ENCODE results near the gene MT1X. TPM values are rescaled to one million over a fixed set of nuclear protein-coding genes. Genes with fewer than 3 reads are reported as not detected.

MT1X gene
- polyA plus RNA-seq, 1 experiment, result 19.5 TPM

DNA sequence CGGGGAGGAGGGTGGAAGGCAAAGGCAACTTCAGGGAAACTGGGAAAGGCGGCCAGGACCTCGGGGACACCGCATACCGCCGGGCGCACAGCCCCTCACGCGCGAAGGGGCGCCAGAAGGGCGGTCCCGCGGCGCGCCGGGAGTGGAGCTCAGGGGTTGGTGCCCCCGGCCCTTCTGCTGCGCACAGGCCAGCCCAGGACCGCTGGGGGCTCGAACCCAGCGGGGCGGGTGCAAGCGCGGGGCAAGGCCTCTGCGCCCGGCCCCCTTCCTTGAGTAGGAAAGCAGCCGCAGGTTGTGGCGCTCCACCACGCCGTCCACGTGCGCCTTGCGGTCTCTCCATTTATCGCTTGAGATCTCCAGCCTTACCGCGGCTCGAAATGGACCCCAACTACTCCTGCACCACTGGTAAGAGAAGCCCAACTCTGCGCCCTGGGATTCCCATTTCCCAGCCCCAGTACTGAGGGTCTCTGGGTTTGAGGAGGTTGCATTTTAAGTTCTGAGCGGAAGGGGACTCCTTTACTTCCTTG lies 46.8 kb upstream of the MT1X start:
- POLR2A ChIA-PET, result interaction anchor here (3.3 kb wide), 1 partner anchor 10 kb away, joined by 12 read pairs; the partner anchor contains the start of gene MT1E
- CTCF ChIA-PET, result no interaction called here
- DNase-seq (ENCODE audit: low read depth, low spot score), result no peak
- H3K9me3 ChIP-seq (ENCODE audit: control insufficient read depth, insufficient read depth, low read length), result no peaks in the 10 kb centered on the region; the same call in 1 of the 2 replicates
- TF ChIP-seq CTCF (IDR thresholded peaks at IDR 0.05; ENCODE audit: low read depth, low read length), result no peak
- H3K4me3 ChIP-seq (ENCODE audit: low read depth, low read length), result peak overlapping the region; percentile 38; the same call in 1 of the 2 replicates
- H3K27ac ChIP-seq (ENCODE audit: low read depth, low read length), result no peak overlapping the region
- H3K27me3 ChIP-seq (ENCODE audit: control insufficient read depth, insufficient read depth, low read length), result peaks cover 80% of the 10 kb centered on the region

- ChIA-PET POLR2A (interaction anchor here (3.3 kb wide), 1 partner anchor 11 kb away, joined by 12 read pairs; the partner anchor contains the start of gene MT1E), CTCF (interaction anchor here (0.5 kb wide), 1 partner anchor 478 kb away, joined by 3 read pairs; no protein-coding TSS in a partner anchor)
- no peaks in the 10 kb centered on the region; the same call in 1 of the 2 replicates for H3K9me3 ChIP-seq (ENCODE audit: control insufficient read depth, insufficient read depth, low read length)
- H3K4me3 ChIP-seq (ENCODE audit: low read depth, low read length), result no peak overlapping the region
- H3K27ac ChIP-seq (ENCODE audit: low read depth, low read length), result no peak overlapping the region
- no peak for DNase-seq (ENCODE audit: low read depth, low spot score)
- TF ChIP-seq CTCF (IDR thresholded peaks at IDR 0.05; ENCODE audit: low read depth, low read length), result no peak
- peaks cover 87% of the 10 kb centered on the region for H3K27me3 ChIP-seq (ENCODE audit: control insufficient read depth, insufficient read depth, low read length)
Measured at GRCh38 chr16:56636616-56637413, 45.5 kb upstream of the MT1X start.

DNA sequence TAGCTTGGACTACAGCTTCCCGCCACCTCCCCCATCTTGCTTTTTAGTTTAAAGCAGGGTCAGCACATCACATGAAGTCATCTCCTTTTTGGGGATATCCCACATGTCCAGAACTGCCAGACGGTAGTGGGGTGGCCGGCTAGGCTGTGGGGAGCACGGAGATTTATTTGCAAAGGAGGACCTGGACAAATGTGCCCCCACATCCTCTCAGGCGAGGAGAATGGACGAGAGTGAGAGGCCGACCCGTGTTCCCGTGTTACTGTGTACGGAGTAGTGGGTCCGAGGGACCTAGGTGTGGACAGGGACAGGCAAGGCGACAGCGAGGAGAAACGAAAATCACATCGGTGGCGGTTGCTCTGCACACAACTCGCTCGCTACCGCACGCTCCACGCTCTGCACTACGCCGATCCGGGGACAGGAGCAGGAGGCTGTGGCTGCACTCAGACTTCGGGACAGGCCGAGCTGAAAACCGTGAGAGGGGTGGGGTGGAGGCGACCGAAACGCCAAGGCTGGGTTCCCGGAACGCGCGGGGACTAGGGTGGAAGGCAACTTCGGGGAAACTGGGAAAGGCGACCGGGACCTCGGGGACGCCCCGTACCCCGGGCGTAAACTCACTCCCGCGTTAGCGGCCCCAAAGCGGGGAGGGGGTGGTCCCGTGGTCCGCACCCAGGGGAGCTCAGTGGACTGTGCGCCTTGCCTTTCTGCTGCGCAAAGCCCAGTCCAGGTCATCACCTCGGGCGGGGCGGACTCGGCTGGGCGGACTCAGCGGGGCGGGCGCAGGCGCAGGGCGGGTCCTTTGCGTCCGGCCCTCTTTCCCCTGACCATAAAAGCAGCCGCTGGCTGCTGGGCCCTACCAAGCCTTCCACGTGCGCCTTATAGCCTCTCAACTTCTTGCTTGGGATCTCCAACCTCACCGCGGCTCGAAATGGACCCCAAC lies 44.2 kb upstream of the MT1X start, which contains the start of gene MT1A:
MT1A (plus strand) TSS at position 853 of the 937 bp plus-strand sequence; CDS start at position 926, 73 bp downstream.
- CTCF ChIA-PET, result no interaction called here
- DNase-seq (ENCODE audit: low read depth, low spot score), result no peak
- POLR2A ChIA-PET, result no interaction called here
- H3K27ac ChIP-seq (ENCODE audit: low read depth, low read length), result no peak within 1 kb of the TSS
- TF ChIP-seq CTCF (IDR thresholded peaks at IDR 0.05; ENCODE audit: low read depth, low read length), result no peak
- peaks cover 83% of the 10 kb centered on the region for H3K27me3 ChIP-seq (ENCODE audit: control insufficient read depth, insufficient read depth, low read length)
- H3K9me3 ChIP-seq (ENCODE audit: control insufficient read depth, insufficient read depth, low read length), result no peaks in the 10 kb centered on the region; the same call in 1 of the 2 replicates
- peak within 1 kb of the TSS; percentile 59 for H3K4me3 ChIP-seq (ENCODE audit: low read depth, low read length)

DNA sequence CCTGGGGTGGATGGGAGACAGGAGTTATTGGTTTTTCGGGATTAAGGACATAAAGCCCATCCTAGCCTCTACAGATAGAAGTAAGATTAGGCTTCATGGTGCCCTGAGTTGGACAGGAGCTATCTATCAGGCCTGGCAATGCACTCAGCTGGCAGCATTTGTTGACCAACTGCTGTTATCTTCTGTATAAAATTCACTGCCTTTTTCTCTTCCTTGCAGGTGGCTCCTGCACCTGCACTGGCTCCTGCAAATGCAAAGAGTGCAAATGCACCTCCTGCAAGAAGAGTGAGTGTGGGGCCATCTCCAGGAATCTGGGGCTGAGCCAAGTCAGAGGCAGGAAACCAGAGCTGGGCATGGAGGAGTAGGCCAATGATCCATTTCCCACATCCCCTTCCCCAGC lies 43.2 kb upstream of the MT1X start:
- CTCF ChIA-PET, result interaction anchor here (1.0 kb wide), 1 partner anchor 125 kb away, joined by 3 read pairs; no protein-coding TSS in a partner anchor
- DNase-seq (ENCODE audit: low read depth, low spot score), result no peak
- no peak overlapping the region for H3K4me3 ChIP-seq (ENCODE audit: low read depth, low read length)
- TF ChIP-seq CTCF (IDR thresholded peaks at IDR 0.05; ENCODE audit: low read depth, low read length), result no peak
- H3K27ac ChIP-seq (ENCODE audit: low read depth, low read length), result no peak overlapping the region
- no peaks in the 10 kb centered on the region; the same call in 1 of the 2 replicates for H3K9me3 ChIP-seq (ENCODE audit: control insufficient read depth, insufficient read depth, low read length)
- H3K27me3 ChIP-seq (ENCODE audit: control insufficient read depth, insufficient read depth, low read length), result peaks cover 86% of the 10 kb centered on the region
- POLR2A ChIA-PET, result interaction anchor here (1.1 kb wide), 1 partner anchor 14 kb away, joined by 3 read pairs; the partner anchor contains the start of gene MT1E

All from AG04450 (cell line).